Gastroesophageal sphincter (tissue), 3 donors: ENCODE measurements around the gene MAPKAPK3.

Source experiments
- CTCF ChIP-seq, 4 experiments: fragments of 200-600 bp in 2 of 4; fragments of 450-650 bp in 2 of 4; sonication (generic) in 1 of 4; IDR thresholded peaks; one replicate each; pipeline ENCODE4 v1.5.1; 2017 to 2019; ENCODE audit warnings: antibody characterized with exemption in 4 of 4, mild to moderate bottlenecking in 2 of 4, moderate library complexity in 2 of 4
- POLR2A ChIP-seq, 2 donors: fragments of 450-650 bp; IDR thresholded peaks; one replicate each; pipeline ENCODE4 v1.6.1; 2017; ENCODE audit warnings: antibody characterized with exemption in 2 of 2, mild to moderate bottlenecking in 2 of 2, moderate library complexity in 1 of 2
- POLR2AphosphoS5 ChIP-seq: sonication (generic); formaldehyde crosslinking; IDR thresholded peaks from one replicate; pipeline ENCODE4 v1.6.1; 2017; ENCODE audit warnings: antibody characterized with exemption

- no peak for TF ChIP-seq CTCF (IDR thresholded peaks at IDR 0.05)
- no peak for TF ChIP-seq POLR2AphosphoS5
- TF ChIP-seq POLR2A (IDR thresholded peaks at IDR 0.05) = no peak
Measured at GRCh38 chr3:50687916-50688315, 71.0 kb downstream of the MAPKAPK3 start.
